SK-MEL-5 (cell line): ENCODE results near the gene HDLBP. TPM values are rescaled to one million over a fixed set of nuclear protein-coding genes. Genes with fewer than 3 reads are reported as not detected.
"Not testable (repeated sequence)": the region's sequence is repeated elsewhere in the genome, so short reads cannot be mapped to it uniquely, and the experiment has no call there.

Source experiments
- DNase-seq: peaks from one replicate; pipeline ENCODE4 v3.0.0-alpha.2; 2016; ENCODE audit warnings: low read depth, low spot score
- in situ Hi-C: cut with HindIII; loops from 2 replicates; pipeline ENCODE4 v1.10.0; 2016; ENCODE audit warnings: low sequenced_read_pairs, high pct_unique_total_duplicates, low pct_unique_long_range_greater_than_20kb
- total RNA-seq: library from RNA; depleted of rRNA; stranded (reverse); fragments of >200 nt; shearing (Covaris generic); gene quantifications from 2 replicates; pipeline ENCODE4 v1.2.3, GENCODE V29; 2014

HDLBP gene
- total RNA-seq, 1 experiment from 2014 or later = 592 TPM

DNA sequence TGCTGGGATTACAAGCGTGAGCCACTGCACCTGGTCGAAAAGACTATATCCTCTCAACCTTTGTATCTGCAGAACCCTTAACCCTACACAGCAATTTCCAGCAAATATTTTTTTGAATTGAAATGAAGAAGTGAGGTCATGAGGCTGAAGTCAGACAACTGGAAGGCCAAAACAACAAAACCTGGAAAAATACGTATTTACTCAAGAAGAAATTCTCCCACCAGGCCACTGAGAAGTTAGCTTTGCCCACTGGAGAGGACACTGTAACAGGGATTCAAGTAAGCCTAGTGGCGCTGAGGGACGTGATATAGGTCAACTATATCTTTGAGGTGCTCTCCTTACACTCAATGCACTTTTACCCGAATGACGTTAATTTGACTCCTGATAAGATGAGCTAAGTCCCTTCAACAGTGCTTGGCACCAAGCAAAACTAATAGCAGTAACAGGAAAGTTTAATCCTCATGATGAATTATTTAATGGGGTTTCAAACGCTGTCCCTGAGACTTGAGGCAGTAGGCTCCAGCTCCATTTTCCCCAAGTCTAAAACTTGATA lies 1.9 kb downstream of the HDLBP start:
- in situ Hi-C loops = no loop called here
- no peak for DNase-seq

DNA sequence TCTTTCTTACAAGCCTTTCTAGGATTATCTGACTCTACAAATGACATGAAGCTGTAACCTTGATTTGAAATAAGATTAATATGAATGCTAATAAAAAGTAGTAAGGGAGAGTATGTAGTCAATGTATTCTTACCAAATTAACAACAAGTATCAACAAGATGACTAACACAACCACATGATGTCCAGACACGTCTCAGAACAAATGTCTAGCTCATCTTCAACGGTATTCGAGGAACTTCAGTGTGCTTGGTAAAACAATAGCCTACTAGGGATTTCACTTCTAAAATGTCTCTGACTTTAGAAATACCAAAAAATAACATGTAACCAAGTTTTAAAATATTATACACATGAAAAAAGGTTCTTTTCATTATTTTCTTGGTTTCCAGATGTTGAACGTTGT lies 3.4 kb downstream of the HDLBP start:
- DNase-seq = no peak

DNA sequence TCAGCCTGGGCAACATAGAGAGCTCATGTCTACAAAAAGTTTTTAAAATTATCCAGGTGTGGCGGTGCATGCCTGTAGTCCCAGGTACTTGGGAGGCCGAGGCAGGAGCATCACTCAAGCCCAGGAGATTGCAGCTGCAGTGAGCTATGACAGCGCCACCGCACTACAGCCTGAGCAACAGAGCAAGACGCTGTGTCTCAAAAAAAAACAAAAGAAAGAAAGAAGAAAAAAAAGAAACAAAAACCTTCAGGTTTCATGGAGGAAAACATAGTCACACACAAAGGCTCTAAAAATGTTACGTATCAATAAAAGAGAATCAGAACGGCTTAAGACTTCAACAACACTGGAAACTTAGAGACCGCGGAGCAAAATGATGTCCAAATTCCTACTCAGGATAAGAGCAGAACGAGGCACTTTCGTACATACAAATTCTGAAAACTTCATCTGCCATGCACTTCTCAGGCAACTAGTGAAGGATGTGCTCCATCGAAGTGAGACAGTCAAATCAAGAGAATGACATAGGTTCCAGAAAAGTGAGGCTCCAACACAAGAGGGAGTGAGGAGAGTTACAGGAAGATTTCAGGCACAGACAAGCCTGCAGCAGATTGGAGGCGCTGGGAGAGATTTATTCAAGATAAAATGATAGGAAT lies 4.4 kb downstream of the HDLBP start:
- in situ Hi-C loops = no loop called here
- DNase-seq = no peak

More for the DNA sequence above, 3.4 kb downstream of the HDLBP start:
- in situ Hi-C loops = no loop called here

DNA sequence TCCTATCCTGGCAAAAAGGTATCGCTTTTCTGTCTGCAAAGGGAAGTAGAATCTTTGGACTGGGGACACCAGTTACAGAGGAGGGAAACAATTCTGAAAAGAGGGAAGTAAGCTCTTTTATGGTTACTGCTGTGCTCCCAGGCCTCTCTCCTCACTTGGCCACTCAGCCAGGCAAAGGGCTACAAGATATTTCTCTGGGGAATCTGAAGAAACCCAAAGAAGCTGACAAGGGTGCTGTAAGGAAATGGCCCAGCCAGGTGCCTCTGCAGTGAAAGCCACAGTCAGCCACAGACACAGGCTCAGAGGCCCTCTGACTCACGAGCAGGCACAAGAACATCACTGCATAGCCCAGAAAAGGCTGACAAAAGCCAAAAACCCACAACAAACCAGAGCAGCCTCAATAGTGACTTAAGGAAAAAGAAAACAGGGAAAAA lies 5.8 kb downstream of the HDLBP start:
- in situ Hi-C loops = no loop called here
- no peak for DNase-seq

DNA sequence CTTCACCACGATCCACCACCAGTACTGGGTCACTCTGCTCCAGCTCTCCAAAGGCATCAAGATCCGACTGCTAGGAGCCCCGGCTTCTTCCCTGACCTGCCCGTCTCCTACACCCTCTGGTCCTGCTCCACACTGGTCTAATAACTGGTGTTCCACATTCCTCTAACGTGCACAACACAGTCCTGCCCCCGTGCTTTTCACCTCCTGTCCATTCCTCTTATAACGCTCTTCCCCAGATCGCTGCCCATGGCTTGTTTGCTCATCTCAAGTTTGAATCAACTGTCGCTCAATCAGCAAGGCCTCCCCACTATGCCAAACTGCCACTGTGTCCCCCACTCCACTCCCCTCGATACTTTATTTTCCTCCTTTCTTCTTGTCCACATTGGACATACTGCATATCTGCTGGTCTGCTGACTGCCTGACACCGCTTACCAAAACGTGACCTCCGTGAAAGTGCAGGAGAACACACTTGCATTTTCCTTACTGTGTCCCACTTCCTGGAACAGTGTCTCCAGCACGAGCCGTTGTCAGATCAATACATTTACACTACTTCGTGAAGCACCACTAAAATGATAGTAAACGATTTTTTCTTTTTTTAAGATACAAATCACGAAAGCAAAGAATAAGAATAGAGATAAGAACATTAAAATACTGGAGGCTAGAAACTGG lies 6.5 kb downstream of the HDLBP start:
- in situ Hi-C loops = no loop called here
- no peak for DNase-seq

DNA sequence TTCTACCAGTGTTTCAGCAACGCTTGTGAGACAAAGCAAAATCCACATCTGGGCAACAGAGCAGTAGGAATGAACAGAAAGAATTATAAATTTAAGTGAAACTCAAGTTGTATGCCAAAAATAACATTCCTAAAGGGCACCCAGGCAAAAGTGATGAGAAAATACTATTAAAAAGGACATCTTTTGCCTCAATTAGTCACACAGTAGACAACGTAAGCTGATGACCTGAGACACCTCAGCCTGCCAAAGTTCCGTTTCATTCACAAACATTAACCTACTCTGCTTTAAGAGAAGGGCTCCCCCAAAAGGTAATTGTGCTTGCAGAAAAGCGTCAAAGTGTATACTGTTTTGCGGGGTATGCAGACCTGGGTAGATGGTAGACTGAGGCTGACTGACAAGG lies 7.2 kb downstream of the HDLBP start:
- in situ Hi-C loops = no loop called here

DNA sequence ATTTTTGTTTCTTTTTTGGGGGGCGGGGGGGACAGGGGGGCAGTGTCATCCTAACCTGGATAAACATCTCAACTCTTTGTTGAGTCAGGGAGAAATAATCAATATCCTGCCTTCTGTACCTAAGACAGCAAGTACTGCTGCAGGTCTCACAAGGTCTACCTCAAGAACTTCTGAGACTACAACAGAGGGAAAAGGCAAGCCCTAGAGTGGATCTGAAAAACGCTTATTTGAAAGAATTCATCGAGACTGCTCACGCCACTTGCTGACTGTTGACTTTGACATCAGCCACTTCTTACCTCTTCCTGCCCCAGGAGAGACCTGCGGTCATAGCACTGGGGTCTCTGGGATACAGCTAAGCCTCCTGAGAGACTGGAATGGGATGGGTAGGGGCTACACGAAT lies 8.4 kb downstream of the HDLBP start:
- DNase-seq = no peak
- in situ Hi-C loops = no loop called here

More for the DNA sequence above, 7.2 kb downstream of the HDLBP start:
- no peak for DNase-seq

DNA sequence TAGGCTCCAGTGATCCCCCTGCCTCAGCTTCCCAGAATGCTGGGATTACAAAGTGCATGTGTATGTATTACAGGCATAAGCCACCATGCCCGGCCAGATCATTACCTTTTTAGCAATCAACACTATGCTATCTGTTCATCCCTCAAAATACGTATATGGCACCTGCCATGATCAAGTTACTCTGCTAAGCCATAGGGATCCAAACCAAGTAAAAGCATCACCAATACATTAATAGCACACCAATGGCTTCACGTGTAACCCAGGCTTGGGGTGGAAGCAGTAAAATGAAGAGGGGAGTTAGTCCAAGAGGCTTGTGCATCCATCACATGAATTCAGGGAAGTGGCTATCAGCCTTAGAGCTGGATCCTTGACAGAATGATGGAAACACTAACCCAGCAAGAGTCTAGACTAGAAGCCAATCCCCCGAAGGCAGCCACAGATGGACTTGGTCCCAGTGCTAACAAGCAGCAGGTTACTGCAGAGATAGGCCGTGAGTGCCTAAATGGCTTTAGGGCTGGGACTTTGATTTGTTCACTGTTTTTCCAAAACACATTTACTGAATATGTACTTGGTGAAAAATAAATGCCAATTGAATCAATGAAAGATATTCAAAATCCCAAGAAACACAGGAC lies 11.3 kb downstream of the HDLBP start:
- no peak for DNase-seq

DNA sequence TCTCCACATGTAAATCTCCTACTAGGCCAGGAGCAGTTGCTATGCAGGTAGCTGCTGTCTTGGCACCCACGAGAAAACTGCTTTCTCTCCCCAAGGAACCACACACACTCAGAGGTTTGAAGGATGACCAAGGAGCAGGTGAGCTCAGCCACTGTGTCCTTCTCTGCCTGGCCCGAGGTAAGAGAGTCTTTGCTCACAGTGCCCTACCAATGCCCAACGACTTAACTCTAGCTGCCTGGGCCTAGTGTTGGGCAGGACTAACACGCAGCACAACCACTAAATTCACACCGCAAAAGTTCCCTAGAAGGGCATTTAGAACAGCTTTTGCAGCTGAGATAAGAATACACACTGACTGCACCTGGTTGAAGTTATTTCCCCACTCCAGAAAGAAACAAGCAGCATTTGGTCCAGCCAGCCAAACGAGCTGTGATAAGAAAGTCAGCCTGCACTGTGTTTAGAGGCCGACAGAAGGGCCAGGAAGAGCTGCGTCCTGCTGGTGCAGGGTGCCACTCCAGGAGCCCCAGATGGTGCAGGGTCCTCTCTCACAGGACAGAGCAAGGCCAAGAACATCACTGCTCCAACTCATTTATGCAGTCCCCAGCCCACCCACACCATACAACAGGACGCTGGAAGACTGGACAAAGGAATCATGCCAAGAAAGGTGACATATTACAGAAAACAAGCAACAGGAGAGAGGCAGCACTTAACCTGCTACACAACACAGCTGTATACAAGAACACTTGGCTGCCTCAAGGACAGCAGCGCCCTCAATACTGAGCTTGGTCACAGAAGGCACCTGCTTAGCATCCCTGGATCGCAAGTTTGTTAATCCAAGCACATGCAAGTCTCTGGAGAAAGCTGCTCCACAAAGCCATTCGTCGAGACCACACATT lies 12.5 kb downstream of the HDLBP start:
- DNase-seq = no peak
- in situ Hi-C loops = no loop called here

More for the DNA sequence above, 11.3 kb downstream of the HDLBP start:
- in situ Hi-C loops = no loop called here

DNA sequence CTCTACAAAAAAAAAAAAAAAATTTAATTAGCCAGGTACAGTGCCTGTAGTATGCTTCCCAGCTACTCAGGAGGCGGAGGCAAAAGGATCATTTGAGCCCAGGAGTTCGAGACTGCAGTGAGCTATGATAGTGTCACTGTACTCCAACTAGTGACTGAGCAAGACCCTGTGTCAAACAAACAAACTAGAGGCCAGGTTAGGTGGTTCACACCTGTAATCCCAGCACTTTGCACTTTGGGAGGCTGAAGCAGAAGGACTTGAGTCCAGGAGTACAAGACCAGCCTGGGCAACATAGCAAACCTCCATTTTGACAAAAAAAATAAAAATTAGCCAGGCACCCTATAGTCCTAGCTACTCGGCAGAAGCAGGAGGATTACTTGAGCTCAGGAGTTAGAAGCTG lies 13.4 kb downstream of the HDLBP start:
- in situ Hi-C loops = no loop called here
- no peak for DNase-seq

DNA sequence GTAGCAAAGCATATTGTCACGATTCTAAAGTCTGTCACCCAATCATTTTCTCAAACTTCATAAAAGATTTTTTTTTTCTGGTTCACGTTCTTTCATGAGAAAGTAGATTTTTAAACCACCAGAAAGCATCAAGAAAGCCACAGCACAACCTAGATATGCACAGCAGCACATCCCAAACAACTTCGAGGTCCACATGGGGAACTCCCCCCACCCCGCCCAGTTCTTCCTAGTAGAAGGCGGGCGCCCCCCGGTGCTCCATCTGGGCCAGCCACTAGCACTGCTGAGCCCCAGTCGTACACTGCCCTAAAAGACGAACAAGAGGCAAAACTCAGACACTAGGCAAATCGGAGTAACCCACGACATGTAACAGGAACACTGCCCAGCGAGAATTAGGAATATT lies 15.5 kb downstream of the HDLBP start:
- in situ Hi-C loops = no loop called here
- no peak for DNase-seq

DNA sequence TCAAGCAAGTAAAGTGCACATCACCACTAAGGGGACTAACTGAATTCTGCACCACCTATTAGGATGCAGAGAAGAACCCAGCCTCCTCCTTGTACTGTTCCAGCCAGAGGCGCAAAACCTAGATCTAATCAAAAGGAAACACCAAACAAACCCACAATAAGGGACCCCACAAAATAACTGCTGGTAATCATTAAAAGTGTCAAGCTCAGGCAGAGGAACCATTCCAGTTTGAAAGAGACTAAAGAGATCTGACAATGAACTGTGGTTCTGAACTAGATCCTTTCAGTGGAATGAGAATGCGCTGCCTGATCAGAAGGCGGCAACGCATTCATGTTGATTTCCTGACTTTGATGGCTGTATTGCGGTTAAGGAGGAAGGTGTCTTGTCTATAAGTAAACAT lies 16.8 kb downstream of the HDLBP start:
- in situ Hi-C loops = no loop called here
- no peak for DNase-seq

DNA sequence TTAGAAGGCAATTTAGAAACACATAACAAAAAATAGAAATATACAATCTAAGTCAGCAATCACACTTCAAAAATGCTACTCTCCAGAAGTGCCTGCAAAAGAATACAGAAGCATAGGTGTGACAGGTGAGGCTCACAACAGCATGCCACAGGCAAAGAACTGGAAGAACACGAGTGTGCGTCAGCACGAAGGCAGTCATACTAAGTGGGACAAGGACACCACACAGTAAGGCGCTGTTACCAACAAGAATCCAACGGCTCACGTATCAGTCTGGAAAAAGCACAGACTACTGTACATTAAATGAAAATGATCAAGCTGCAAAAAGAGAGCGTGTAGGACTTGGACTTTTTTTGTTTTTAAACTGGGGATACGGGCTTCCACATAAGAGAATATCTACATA lies 18.7 kb downstream of the HDLBP start:
- in situ Hi-C loops = no loop called here
- DNase-seq = no peak

DNA sequence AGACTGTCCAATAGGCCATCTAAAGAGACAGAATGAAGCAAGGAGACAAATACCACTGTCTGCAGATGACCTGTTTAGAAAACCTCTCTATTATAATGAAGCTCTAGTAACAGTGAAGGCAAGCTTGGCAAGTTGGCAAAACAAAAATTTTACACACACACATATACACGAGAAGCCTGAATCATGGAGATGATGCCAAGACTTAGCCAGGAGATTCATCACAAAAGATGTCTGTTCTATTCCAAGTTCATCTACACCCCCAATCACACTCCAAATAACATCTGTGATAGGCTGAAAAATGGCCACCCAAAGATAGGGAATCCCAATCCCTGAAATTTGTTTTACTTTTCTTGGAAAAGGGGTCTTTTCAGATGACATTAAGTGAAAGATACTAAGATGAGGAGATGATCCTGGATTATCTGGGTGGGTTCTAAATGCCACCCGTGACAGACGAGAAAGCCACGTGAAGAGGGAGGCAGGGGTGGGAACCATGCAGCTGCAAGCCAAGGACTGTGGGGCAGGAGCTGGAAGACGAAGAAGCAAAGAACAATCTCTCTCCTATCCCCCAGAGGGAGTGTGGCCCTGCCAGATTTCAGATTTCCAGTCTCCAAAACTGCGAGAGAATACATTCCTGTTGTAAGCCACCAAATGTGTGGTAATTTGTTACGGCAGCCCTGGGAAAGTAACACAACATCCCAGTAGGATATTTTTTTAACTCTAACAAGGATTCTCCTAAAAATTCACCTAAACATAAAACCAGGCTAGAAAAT lies 20.0 kb downstream of the HDLBP start:
- DNase-seq = no peak
- in situ Hi-C loops = no loop called here

DNA sequence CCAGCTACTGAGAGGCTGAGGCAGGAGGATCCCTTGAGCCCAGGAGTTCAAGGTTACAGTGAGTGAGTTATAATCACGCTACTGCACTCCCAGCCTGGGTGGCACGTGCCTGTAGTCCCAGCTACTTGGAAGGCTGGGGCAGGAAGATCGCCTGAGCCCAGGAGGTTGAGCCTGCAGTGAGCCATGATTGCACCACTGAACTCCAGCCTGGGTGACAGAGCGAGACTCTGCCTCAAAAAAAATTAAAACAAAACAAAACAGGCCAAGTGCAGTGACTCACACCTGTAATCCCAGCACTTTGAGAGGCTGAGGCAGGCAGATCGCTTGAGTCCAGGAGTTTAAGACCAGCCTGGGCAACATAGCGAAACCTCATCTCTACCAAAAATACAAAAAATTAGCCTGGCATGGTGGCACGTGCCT lies 22.1 kb downstream of the HDLBP start:
- in situ Hi-C loops, DNase-seq: not testable (repeated sequence)

DNA sequence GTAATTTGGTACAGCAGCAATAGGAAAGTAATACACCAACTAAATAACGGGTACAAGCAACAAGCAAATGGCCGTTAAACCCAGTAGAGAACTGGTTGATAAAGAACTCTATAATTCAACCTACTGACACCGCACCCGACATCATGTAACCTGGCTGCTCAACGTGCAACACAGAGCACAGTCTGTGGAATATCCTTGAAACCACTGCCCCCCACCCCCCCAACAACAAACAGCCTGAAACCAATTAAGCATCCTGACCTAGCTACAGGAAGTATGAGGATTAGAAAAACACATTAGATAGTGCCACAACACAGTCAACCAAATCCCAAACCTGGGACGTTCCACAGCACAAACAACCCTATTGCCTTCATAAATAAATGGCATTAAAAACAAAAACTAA lies 23.5 kb downstream of the HDLBP start:
- in situ Hi-C loops = no loop called here
- no peak for DNase-seq

DNA sequence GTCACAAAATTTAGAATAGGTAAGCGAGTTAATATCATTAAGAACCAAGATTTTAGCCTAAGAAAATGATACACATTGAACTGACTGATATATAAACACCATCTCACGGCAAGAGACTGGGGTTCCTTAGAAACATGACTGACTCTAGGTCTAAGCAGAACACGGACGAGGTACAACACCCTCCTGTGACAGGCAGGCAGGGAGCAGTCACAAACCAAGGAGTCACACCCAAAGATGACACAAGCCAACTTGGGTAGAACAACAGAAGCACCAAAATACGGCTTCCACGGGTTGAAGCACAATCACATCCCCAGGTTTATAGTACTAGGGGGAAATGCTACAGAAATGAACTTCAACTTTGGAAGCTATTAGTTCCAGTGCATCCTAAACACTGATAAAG lies 24.3 kb downstream of the HDLBP start:
- in situ Hi-C loops = no loop called here

More for the DNA sequence above, 24.3 kb downstream of the HDLBP start:
- DNase-seq = no peak
